WTC11 (cell line): Measurements from ENCODE around the gene ZNF438. TPM values are rescaled to one million over a fixed set of nuclear protein-coding genes. Genes with fewer than 3 reads are reported as not detected.

Source experiments
- ATAC-seq: fragments of 200-7000 bp; cut with Tn5 transposase; 2 replicates; pipeline ENCODE4 v1.10.0; 2021; ENCODE audit warnings: mild to moderate bottlenecking, moderate library complexity
- CTCF ChIA-PET: fragments of 300-600 bp; sonication (Branson Sonifier 250); formaldehyde crosslinking; loops from one replicate; lab custom pipeline; 2021; ENCODE audit warnings: antibody characterized with exemption; lab: Charles Lee
- POLR2A ChIA-PET: fragments of 350-600 bp; sonication (Branson Sonifier 250); formaldehyde crosslinking; loops from one replicate; lab custom pipeline; 2021; ENCODE audit warnings: antibody characterized with exemption; lab: Charles Lee
- DNase-seq: peaks from one replicate; pipeline ENCODE4 v3.0.0; 2021; ENCODE audit warnings: low spot score
- H3K27ac Mint-ChIP-seq: 2 replicates; pipeline ENCODE4 v1.8.0; 2021; ENCODE audit warnings: mixed read lengths
- H3K27me3 Mint-ChIP-seq: 2 replicates; pipeline ENCODE4 v1.8.0; 2021; ENCODE audit warnings: low read depth, mild to moderate bottlenecking, moderate library complexity, mixed read lengths
- H3K36me3 Mint-ChIP-seq: 2 replicates; pipeline ENCODE4 v1.8.0; 2021; ENCODE audit warnings: mixed read lengths
- H3K4me1 Mint-ChIP-seq: 2 replicates; pipeline ENCODE4 v1.8.0; 2022; ENCODE audit warnings: mixed read lengths
- H3K4me3 Mint-ChIP-seq: 2 replicates; pipeline ENCODE4 v1.8.0; 2021; ENCODE audit warnings: mild to moderate bottlenecking, moderate library complexity, mixed read lengths
- H3K9me3 Mint-ChIP-seq: 2 replicates; pipeline ENCODE4 v1.8.0; 2021; ENCODE audit warnings: mixed read lengths
- ATF1 ChIP-seq: sonication (generic); formaldehyde crosslinking; IDR thresholded peaks from 2 replicates; pipeline ENCODE4 v1.8.1; 2023; ENCODE audit warnings: mild to moderate bottlenecking, moderate library complexity, missing genetic modification reagents
- ATF2 ChIP-seq: sonication (generic); formaldehyde crosslinking; IDR thresholded peaks from 2 replicates; pipeline ENCODE4 v1.8.1; 2022; ENCODE audit warnings: low read depth, missing genetic modification reagents, borderline replicate concordance
- ETV6 ChIP-seq: sonication (generic); formaldehyde crosslinking; IDR thresholded peaks from 2 replicates; pipeline ENCODE4 v1.8.1; 2022; ENCODE audit warnings: mild to moderate bottlenecking, missing genetic modification reagents
- GTF2I ChIP-seq: fragments of 250-450 bp; sonication (Bioruptor Pico); conservative IDR thresholded peaks from 2 replicates; pipeline ENCODE4 v1.4.0; 2021; ENCODE audit warnings: mild to moderate bottlenecking
- MYBL2 ChIP-seq: sonication (generic); formaldehyde crosslinking; IDR thresholded peaks from 2 replicates; pipeline ENCODE4 v1.8.1; 2023; ENCODE audit warnings: mild to moderate bottlenecking, moderate library complexity, missing genetic modification reagents
- NR2C2 ChIP-seq: sonication (generic); formaldehyde crosslinking; IDR thresholded peaks from 2 replicates; pipeline ENCODE4 v1.8.0; 2022; ENCODE audit warnings: mild to moderate bottlenecking, missing genetic modification reagents
- OVOL2 ChIP-seq: fragments of 250-450 bp; sonication (Bioruptor Pico); IDR thresholded peaks from 2 replicates; pipeline ENCODE4 v1.9.0; 2021; ENCODE audit warnings: mild to moderate bottlenecking, borderline replicate concordance
- PRRX2 ChIP-seq: fragments of 250-450 bp; sonication (Bioruptor Pico); IDR thresholded peaks from 2 replicates; pipeline ENCODE4 v1.8.0; 2021; ENCODE audit warnings: mild to moderate bottlenecking
- SOX15 ChIP-seq: fragments of 250-450 bp; sonication (Bioruptor Pico); IDR thresholded peaks from 2 replicates; pipeline ENCODE4 v1.9.0; 2021; ENCODE audit warnings: mild to moderate bottlenecking
- SP1 ChIP-seq: sonication (generic); formaldehyde crosslinking; conservative IDR thresholded peaks from 2 replicates; pipeline ENCODE4 v1.8.1; 2022; ENCODE audit warnings: missing genetic modification reagents
- ZNF138 ChIP-seq: sonication (generic); formaldehyde crosslinking; conservative IDR thresholded peaks from 2 replicates; pipeline ENCODE4 v1.8.1; 2022; ENCODE audit warnings: mild to moderate bottlenecking, moderate library complexity, missing genetic modification reagents
- ZNF396 ChIP-seq: fragments of 250-450 bp; sonication (Bioruptor Pico); IDR thresholded peaks from 2 replicates; pipeline ENCODE4 v1.8.0; 2021; ENCODE audit warnings: mild to moderate bottlenecking, moderate library complexity, borderline replicate concordance
- ZNF423 ChIP-seq: fragments of 250-450 bp; sonication (Bioruptor Pico); IDR thresholded peaks from 2 replicates; pipeline ENCODE4 v2.1.2; 2022; ENCODE audit warnings: mild to moderate bottlenecking, moderate library complexity
- ZNF512 ChIP-seq: sonication (generic); formaldehyde crosslinking; IDR thresholded peaks from 2 replicates; pipeline ENCODE4 v1.8.1; 2022; ENCODE audit warnings: missing genetic modification reagents, borderline replicate concordance
- total RNA-seq: library from RNA; stranded (reverse); gene quantifications from 3 replicates; pipeline ENCODE4 v1.2.3, GENCODE V29; 2021
- TF ChIP-seq, protein P1 (sequence below): sonication (generic); formaldehyde crosslinking; conservative IDR thresholded peaks from 2 replicates; pipeline ENCODE4 v1.8.1; 2023; ENCODE audit warnings: mild to moderate bottlenecking, low read depth, missing genetic modification reagents, moderate library complexity
- TF ChIP-seq, protein P2 (sequence below): sonication (generic); formaldehyde crosslinking; IDR thresholded peaks from 2 replicates; pipeline ENCODE4 v1.8.1; 2023; ENCODE audit warnings: mild to moderate bottlenecking, missing genetic modification reagents
- TF ChIP-seq, protein P3 (sequence below): sonication (generic); formaldehyde crosslinking; IDR thresholded peaks from 2 replicates; pipeline ENCODE4 v1.8.0; 2022; ENCODE audit warnings: mild to moderate bottlenecking, missing genetic modification reagents
- TF ChIP-seq, protein P4 (sequence below): sonication (generic); formaldehyde crosslinking; IDR thresholded peaks from 2 replicates; pipeline ENCODE4 v1.8.0; 2023; ENCODE audit warnings: mild to moderate bottlenecking, missing genetic modification reagents
- TF ChIP-seq, protein P5 (sequence below): sonication (generic); formaldehyde crosslinking; IDR thresholded peaks from 2 replicates; pipeline ENCODE4 v1.8.0; 2022; ENCODE audit warnings: mild to moderate bottlenecking, missing genetic modification reagents

The ZNF438 gene
- total RNA-seq, 1 experiment from 2014 or later: 1.9 TPM

DNA sequence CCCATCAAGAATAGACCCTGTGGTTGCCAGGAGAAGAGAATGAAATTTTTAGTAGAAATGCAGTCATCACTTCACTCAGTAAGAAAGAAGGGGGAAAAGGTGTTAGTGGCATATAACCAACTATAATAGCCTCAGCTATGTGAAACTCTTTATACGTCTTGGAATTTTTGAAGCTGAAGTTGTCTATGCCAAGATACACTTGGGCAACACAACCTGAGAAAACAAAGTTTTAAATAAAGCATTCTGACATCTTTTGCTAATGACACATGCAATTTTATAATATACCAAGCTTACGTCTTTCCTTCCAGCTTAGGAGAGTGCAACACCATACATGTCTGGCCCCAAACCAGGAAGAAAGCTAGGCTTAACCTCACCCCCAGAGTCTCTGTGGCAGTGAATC lies 40.8 kb upstream of the ZNF438 start:
- Mint-ChIP-seq H3K4me3 (no peak overlapping the region), H3K27me3 (peaks cover 5% of the 10 kb centered on the region; the same call in 1 of the 2 replicates), H3K4me1 (peaks cover 43% of the 10 kb centered on the region), H3K27ac (no peak overlapping the region), H3K36me3 (0 out of 2 replicates have a peak, but pooled peaks cover 4% of the 10 kb centered on the region), H3K9me3 (peaks cover 13% of the 10 kb centered on the region)
- TF ChIP-seq, protein P1, sequence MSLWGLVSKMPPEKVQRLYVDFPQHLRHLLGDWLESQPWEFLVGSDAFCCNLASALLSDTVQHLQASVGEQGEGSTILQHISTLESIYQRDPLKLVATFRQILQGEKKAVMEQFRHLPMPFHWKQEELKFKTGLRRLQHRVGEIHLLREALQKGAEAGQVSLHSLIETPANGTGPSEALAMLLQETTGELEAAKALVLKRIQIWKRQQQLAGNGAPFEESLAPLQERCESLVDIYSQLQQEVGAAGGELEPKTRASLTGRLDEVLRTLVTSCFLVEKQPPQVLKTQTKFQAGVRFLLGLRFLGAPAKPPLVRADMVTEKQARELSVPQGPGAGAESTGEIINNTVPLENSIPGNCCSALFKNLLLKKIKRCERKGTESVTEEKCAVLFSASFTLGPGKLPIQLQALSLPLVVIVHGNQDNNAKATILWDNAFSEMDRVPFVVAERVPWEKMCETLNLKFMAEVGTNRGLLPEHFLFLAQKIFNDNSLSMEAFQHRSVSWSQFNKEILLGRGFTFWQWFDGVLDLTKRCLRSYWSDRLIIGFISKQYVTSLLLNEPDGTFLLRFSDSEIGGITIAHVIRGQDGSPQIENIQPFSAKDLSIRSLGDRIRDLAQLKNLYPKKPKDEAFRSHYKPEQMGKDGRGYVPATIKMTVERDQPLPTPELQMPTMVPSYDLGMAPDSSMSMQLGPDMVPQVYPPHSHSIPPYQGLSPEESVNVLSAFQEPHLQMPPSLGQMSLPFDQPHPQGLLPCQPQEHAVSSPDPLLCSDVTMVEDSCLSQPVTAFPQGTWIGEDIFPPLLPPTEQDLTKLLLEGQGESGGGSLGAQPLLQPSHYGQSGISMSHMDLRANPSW (CRISPR knock-in tag): no peak
- TF ChIP-seq ZNF423 (CRISPR knock-in tag): no peak
- no peak for TF ChIP-seq ZNF512
- TF ChIP-seq ATF1 (CRISPR knock-in tag): no peak
- TF ChIP-seq, protein P2, sequence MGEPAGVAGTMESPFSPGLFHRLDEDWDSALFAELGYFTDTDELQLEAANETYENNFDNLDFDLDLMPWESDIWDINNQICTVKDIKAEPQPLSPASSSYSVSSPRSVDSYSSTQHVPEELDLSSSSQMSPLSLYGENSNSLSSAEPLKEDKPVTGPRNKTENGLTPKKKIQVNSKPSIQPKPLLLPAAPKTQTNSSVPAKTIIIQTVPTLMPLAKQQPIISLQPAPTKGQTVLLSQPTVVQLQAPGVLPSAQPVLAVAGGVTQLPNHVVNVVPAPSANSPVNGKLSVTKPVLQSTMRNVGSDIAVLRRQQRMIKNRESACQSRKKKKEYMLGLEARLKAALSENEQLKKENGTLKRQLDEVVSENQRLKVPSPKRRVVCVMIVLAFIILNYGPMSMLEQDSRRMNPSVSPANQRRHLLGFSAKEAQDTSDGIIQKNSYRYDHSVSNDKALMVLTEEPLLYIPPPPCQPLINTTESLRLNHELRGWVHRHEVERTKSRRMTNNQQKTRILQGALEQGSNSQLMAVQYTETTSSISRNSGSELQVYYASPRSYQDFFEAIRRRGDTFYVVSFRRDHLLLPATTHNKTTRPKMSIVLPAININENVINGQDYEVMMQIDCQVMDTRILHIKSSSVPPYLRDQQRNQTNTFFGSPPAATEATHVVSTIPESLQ (CRISPR knock-in tag): no peak
- TF ChIP-seq, protein P3, sequence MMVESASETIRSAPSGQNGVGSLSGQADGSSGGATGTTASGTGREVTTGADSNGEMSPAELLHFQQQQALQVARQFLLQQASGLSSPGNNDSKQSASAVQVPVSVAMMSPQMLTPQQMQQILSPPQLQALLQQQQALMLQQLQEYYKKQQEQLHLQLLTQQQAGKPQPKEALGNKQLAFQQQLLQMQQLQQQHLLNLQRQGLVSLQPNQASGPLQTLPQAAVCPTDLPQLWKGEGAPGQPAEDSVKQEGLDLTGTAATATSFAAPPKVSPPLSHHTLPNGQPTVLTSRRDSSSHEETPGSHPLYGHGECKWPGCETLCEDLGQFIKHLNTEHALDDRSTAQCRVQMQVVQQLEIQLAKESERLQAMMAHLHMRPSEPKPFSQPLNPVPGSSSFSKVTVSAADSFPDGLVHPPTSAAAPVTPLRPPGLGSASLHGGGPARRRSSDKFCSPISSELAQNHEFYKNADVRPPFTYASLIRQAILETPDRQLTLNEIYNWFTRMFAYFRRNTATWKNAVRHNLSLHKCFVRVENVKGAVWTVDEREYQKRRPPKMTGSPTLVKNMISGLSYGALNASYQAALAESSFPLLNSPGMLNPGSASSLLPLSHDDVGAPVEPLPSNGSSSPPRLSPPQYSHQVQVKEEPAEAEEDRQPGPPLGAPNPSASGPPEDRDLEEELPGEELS (CRISPR knock-in tag): no peak
- TF ChIP-seq OVOL2 (CRISPR knock-in tag): no peak
- no peak for TF ChIP-seq ZNF138 (CRISPR knock-in tag)
- TF ChIP-seq, protein P4, sequence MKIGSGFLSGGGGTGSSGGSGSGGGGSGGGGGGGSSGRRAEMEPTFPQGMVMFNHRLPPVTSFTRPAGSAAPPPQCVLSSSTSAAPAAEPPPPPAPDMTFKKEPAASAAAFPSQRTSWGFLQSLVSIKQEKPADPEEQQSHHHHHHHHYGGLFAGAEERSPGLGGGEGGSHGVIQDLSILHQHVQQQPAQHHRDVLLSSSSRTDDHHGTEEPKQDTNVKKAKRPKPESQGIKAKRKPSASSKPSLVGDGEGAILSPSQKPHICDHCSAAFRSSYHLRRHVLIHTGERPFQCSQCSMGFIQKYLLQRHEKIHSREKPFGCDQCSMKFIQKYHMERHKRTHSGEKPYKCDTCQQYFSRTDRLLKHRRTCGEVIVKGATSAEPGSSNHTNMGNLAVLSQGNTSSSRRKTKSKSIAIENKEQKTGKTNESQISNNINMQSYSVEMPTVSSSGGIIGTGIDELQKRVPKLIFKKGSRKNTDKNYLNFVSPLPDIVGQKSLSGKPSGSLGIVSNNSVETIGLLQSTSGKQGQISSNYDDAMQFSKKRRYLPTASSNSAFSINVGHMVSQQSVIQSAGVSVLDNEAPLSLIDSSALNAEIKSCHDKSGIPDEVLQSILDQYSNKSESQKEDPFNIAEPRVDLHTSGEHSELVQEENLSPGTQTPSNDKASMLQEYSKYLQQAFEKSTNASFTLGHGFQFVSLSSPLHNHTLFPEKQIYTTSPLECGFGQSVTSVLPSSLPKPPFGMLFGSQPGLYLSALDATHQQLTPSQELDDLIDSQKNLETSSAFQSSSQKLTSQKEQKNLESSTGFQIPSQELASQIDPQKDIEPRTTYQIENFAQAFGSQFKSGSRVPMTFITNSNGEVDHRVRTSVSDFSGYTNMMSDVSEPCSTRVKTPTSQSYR (CRISPR knock-in tag): no peak
- TF ChIP-seq SP1 (CRISPR knock-in tag): no peak
- TF ChIP-seq MYBL2 (CRISPR knock-in tag): no peak
- TF ChIP-seq ATF2 (CRISPR knock-in tag): no peak
- no peak for TF ChIP-seq NR2C2 (CRISPR knock-in tag)
- TF ChIP-seq ETV6 (CRISPR knock-in tag): no peak
- TF ChIP-seq GTF2I: no peak
- TF ChIP-seq ZNF396 (CRISPR knock-in tag): no peak
- TF ChIP-seq PRRX2 (CRISPR knock-in tag): no peak
- TF ChIP-seq, protein P5, sequence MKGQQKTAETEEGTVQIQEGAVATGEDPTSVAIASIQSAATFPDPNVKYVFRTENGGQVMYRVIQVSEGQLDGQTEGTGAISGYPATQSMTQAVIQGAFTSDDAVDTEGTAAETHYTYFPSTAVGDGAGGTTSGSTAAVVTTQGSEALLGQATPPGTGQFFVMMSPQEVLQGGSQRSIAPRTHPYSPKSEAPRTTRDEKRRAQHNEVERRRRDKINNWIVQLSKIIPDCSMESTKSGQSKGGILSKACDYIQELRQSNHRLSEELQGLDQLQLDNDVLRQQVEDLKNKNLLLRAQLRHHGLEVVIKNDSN: no peak
- no peak for TF ChIP-seq SOX15
- ChIA-PET POLR2A (no interaction called here), CTCF (interaction anchor here (1.0 to 1.5 kb wide), 3 partner anchors 11 to 396 kb away, joined by 5 to 6 read pairs (median 5); partner anchors contain the start of gene ZNF438)
- DNase-seq (no peak), ATAC-seq (no peak)
